GM19240 (cell line): ENCODE data around the gene RNF10.
"Not testable (repeated sequence)": the region's sequence is repeated elsewhere in the genome, so short reads cannot be mapped to it uniquely, and the experiment has no call there.

Source experiments
- DNase-seq: peaks from one replicate; pipeline ENCODE4 v3.0.0; 2011; ENCODE audit warnings: low spot score; ENCODE audit not compliant: insufficient read length

The RNF10 gene

DNA sequence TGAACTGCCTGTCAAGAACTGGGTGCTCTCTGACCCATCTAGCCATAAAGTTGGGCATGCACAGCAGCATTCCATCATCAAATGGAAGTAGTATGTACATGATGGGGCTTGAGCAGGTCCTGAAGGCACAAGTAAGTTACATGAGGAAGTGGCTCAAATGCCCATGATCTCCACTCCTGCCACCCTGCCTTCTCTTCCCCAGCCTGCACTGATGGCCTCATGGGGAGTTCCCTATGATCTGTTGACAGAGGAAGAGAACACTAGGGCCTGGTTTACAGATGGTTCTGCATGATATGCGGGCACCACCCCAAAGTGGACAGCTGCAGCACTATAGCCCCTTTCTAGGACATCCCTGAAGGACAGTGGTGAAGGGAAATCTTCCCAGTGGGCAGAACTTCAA lies 77.4 kb downstream of the RNF10 start:
- not testable (repeated sequence) for DNase-seq

DNA sequence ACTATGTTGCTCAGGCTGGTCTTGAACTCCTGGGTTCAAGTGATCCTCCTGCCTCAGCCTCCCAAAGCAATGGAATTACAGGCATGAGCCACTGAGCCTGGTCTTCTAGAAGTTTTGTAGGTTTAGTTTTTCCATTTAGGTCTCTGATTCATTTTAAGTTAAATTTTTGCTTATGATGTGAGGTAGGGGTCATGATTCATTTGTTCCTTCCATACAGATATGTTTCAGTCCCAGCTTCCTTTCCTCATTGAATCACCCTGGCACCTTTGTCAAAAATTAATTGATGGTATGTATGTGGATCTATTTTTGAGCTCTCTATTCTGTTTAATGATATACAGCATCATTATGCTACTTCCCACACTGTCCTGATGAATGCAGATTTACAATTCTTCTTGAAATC lies 80.7 kb downstream of the RNF10 start:
- no peak for DNase-seq

DNA sequence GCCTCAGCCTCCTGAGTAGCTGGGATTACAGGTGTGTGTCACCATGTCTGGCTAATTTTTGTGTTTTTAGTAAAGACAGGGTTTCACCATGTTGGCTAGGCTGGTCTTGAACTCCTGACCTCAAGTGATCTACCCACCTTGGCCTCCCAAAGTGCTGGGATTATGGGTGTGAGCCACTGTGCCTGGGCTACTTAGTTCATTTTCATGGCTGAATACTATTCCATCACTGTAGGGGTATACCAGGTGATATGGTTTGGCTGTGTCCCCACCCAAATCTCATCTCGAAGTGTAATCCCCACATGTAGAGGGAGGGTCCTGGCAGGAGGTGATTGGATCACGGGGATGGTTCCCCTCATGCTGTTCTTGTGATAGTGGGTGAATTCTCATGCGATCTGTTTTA lies 83.0 kb downstream of the RNF10 start:
- not testable (repeated sequence) for DNase-seq

DNA sequence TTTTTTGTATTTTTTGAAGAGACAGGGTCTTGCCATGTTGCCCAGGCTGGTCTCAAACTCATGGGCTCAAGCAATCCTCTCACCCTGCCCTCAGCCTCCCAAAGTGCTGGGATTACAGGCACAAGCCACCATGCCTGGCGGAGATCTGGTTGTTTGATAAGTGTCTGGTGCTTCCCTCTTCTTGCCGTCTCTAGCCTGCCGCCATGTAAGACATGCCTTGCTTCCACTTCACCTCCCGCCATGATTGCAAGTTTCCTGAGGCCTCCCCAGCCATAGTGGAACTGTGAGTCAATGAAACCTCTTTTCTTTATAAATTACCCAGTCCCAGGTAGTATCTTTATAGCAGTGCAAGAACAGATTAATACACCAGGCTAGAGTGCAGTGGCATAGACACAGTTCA lies 83.6 kb downstream of the RNF10 start:
- DNase-seq, result not testable (repeated sequence)

DNA sequence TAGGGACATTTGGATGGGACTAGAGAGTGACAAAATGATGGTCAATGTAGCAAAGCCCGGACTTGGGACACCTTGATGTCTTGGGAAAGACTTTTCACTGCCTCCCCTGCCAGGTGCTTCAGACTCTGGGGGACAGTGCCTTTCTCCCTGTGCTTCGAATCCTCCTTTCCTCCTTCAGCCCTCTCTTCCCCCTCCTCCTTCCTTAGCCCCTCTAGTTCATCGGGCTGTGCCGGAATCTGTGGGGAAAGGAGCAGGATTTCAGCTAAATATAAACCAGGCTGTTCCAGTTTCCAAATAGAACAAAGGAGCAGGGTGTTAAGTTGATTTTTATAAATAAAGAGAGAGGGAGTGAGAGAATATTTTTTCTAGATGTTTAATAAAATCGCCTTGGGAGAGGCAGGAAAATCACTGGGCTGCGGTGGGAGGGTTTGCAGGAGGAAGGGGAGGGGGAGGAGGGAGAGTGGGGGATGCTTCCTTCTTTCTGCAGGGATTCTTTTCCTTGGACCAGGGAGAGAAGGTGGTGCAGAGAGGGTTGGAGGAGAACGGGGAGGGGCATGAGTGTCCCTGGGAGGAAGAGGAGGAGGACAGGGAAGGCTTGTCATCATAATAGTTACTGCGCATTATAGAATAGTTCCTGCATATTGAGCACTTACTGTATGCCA lies 84.9 kb downstream of the RNF10 start:
- no peak for DNase-seq

DNA sequence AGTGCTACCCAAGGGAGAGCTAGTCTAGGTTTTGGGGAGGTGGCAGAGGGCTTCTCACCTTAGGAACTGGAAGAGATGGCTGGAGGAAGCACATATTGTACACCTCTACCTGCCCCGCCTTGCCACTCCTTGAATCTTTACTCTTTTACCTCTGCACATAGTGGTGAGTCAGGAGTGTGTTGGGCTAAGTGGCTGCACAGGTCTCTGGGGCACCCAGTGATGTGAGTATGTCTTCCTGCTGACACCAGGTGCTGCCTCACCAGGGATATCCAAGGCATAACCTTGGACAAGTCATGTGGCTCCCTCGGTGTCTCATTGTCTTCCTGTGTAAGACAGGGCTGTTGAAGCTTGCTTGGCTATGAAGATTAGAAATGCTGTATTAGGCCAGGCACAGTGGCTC lies 86.5 kb downstream of the RNF10 start:
- no peak for DNase-seq

DNA sequence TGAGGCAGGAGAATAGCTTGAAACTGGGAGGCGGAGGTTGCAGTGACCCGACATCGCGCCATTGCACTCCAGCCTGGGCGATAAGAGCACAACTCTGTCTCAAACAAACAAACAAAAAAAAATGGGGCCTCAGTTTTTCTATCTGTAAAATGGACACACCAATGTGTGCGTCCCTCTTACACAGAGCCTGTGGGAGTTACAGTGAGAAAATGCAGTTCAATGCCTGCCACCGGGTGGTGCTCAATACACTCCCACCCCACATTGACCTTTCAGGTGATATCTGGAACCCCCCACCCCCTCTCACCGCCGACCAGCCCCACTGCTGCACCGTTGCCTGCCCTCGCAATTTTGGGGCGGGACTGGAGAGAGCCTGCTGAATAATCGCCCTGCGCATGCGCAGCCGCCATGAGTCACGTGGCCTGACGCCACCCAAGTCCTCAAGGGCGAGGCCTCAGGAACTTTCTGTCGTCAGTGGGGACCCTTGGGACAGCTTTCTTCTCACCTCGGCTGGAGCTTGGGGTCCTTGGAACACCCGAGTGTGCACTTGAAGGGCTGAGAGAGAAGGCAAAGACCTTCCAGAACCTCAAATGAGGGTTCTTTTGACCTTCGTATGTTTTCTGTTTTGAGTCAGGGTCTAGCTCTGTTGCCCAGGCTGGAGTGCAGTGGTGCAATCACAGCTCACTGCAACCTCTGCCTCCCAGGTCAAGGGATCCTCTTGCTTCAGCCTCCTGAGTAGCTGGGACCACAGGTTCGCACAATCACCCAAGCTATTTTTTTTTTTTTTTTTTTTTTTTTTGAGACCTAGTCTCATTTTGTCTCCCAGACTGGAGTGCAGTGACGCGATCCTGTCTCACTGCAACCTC lies 91.6 kb downstream of the RNF10 start:
- DNase-seq, result no peak
